Stimulated activated naive CD8-positive, alpha-beta T cell treated with anti-CD3 and anti-CD28 coated beads, Interleukin-15, amount 100 ng/mL, for 72 hours (primary cell): Measurements from ENCODE around the gene VAMP3.
A peak's percentile ranks its signal among the peaks of the same experiment; 100 is the strongest.

Experiments
- ATAC-seq: fragments of 150-1000 bp; cut with Tn5 transposase; 2 replicates; pipeline ENCODE4 v1.10.0; 2021; ENCODE audit warnings: mild to moderate bottlenecking, moderate library complexity
- DNase-seq, 2 donors: peaks; one replicate each; pipeline ENCODE4 v3.0.0; 2021 to 2022
- H3K27ac Mint-ChIP-seq, 2 donors: one replicate each; pipeline ENCODE4 v1.8.0; 2022; ENCODE audit warnings: mild to moderate bottlenecking in 2 of 2, mixed read lengths in 2 of 2, moderate library complexity in 2 of 2
- H3K27me3 Mint-ChIP-seq: one replicate; pipeline ENCODE4 v1.8.0; 2022; ENCODE audit warnings: mixed read lengths
- H3K4me1 Mint-ChIP-seq: one replicate; pipeline ENCODE4 v1.8.0; 2022; ENCODE audit warnings: mild to moderate bottlenecking, mixed read lengths
- H3K4me3 Mint-ChIP-seq, 2 donors: one replicate each; pipeline ENCODE4 v1.8.0; 2022; ENCODE audit warnings: mild to moderate bottlenecking in 2 of 2, mixed read lengths in 2 of 2, moderate library complexity in 1 of 2
- H3K9me3 Mint-ChIP-seq, 2 donors: one replicate each; pipeline ENCODE4 v1.8.0; 2022; ENCODE audit warnings: mixed read lengths in 2 of 2

Gene VAMP3, protein sequence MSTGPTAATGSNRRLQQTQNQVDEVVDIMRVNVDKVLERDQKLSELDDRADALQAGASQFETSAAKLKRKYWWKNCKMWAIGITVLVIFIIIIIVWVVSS

DNA sequence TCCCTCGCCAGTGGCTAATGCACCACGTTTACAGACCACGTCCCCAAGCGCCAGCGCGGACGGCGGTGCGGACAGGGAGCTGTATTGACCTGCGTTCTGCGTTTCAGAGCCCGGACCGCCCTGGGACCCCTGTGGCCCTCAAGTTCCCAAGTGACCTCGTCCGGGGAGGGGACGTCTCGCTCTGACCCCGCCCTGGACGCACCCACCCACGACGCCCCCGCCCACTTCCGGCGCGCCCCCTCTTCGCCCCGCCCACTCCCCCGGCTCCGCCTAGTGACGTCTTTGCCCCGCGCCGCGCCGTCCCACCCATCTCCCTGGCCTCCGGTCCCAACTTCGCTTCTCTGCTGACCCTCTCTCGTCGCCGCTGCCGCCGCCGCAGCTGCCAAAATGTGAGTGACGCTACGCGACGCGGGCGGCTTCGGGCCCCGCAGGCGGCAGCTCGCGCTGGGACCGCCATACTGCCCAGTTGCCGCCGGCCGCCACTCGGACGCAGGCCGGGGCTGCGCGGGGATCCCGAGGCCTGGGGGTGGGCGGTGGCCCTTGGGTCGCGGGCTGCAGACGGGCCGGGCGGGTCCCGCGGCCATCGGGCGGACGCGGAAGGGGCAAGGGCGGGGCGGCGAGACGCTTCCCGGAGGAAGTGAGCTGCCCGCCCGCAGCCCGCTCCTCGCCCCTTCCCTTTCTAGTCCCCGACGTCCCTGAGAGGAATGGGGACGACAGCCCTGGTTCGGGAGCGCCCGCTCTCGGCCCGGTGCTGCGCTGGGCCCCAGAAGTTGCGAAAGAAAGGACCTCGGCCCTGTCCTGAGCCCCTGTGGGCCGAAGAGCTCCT, at the start of gene VAMP3:
VAMP3 (plus strand) TSS at position 300 of the 826 bp plus-strand sequence; CDS start at position 388, 88 bp downstream.
- peak; percentile 82 to 84 for DNase-seq
- peak within 1 kb of the TSS; percentile 91 to 93 for H3K27ac Mint-ChIP-seq
- peaks cover 22% of the 10 kb centered on the region for H3K27me3 Mint-ChIP-seq
- ATAC-seq: peak; percentile 97
- no peaks in the 10 kb centered on the region for H3K9me3 Mint-ChIP-seq
- peaks cover 31% of the 10 kb centered on the region for H3K4me1 Mint-ChIP-seq
- H3K4me3 Mint-ChIP-seq: peak within 1 kb of the TSS; percentile 93 to 98

DNA sequence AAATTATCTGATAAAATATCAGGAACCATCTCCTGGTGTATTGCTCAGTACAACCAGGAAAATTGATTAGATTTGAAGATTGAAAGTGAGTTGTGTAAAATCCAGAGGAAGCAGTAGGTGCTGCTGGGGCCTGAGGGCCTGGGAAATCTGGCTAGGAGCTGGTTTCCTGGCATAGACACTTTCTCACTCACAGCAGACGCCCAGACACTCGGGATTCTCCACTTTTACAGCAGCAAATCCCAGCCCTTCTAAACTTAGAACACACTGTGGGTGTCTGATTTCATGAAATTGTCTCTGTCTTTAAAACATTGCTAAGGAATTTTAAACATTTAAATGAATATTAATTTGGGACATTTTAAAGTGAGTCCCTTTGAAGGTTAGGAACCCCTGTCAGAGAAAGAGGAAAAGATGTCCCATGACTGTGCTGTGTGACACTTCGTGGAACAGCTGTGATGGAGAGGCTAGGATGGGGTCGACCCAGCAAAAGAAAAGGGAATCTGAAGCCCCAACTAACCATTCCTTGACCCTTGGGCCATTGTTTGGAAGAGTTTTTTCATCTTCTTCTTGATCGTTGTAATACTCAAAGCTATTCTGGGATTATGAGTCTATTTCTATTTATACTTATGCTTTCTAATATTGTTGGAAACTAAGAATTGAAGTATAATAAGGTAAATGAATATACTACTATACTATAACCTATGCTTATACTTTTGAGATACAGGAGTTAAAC, 49.0 kb upstream of the VAMP3 start:
- no peak for DNase-seq
- Mint-ChIP-seq H3K9me3 (no peaks in the 10 kb centered on the region), H3K4me1 (peaks cover 5% of the 10 kb centered on the region), H3K27ac (no peak overlapping the region), H3K4me3 (no peak overlapping the region), H3K27me3 (peaks cover 22% of the 10 kb centered on the region)
- ATAC-seq: no peak

DNA sequence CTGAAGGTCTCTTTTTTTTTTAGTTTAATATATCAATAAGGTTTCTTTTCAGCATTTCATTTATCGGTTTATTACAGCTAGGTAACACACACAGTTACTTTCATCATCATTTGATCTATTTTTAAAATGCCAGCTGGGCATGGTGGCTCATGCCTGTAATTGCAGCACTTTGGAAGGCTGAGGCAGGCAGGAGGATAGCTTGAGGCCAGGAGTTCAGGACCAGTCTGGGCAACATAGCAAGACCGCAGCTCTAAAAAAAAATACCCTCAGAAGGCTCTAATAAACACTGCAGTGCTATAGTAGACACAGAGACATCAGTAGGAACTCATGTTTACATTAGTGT, 48.5 kb upstream of the VAMP3 start:
- ATAC-seq (no peak), DNase-seq (no peak)
- Mint-ChIP-seq H3K4me3 (no peak overlapping the region), H3K9me3 (no peaks in the 10 kb centered on the region), H3K27me3 (peaks cover 23% of the 10 kb centered on the region), H3K4me1 (peaks cover 5% of the 10 kb centered on the region), H3K27ac (no peak overlapping the region)

DNA sequence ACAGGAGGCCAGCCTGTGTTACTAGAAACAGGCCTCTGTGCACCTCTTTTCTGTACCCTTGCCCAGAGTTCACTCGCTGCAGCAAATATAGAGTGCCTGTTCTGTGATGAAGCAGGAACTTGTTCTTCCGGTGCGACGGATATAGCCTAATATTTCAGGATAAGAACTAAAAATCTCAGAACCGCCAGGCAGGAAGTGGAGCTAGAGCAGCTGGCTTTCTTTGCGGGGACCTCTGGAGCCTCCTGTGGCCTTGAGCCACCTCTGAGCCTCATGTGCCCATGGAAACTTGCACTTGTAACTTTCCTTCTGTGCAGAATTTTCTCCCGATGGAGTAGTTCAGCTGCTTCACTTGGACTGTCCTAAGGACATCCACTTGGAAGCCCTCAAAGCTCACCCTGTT, 44.5 kb upstream of the VAMP3 start:
- H3K4me1 Mint-ChIP-seq: peaks cover 5% of the 10 kb centered on the region
- no peak for ATAC-seq
- H3K9me3 Mint-ChIP-seq: no peaks in the 10 kb centered on the region
- H3K27ac Mint-ChIP-seq: no peak overlapping the region
- no peak overlapping the region for H3K4me3 Mint-ChIP-seq
- DNase-seq: no peak
- H3K27me3 Mint-ChIP-seq: peaks cover 23% of the 10 kb centered on the region

DNA sequence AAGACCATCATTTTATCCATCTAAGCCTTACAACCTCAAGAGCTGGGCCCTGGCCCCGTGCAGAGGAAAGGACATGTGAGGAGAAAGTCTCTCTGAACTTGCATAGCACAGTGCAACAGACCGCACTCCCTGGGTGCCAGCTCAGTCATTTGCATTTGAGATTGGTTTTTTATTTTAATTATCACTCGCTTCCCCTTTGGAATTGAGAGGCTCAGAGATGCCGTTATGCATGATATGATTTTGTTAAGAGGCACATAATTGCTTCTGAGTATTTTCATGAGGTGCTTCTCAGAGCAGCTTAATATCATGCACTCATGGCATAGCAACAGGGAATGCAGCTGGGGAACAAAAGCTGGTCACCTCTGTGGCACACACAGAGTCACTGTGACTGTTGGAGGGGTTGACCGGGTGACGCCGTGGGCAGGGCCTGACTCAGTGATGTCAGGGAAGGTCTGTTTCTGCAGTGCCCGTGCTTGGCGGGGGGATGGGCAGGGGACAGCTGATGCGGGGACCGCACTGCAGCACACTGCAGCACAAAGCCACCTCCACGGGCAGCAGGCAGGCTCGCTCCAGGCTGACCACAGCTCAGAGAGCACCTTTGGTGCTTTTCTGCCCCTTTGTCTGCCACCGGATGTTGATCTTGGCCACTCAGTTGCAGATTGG, 43.2 kb upstream of the VAMP3 start:
- Mint-ChIP-seq H3K27ac (no peak overlapping the region), H3K4me3 (no peak overlapping the region), H3K9me3 (no peaks in the 10 kb centered on the region), H3K27me3 (peaks cover 30% of the 10 kb centered on the region), H3K4me1 (peaks cover 5% of the 10 kb centered on the region)
- no peak for ATAC-seq
- no peak for DNase-seq

DNA sequence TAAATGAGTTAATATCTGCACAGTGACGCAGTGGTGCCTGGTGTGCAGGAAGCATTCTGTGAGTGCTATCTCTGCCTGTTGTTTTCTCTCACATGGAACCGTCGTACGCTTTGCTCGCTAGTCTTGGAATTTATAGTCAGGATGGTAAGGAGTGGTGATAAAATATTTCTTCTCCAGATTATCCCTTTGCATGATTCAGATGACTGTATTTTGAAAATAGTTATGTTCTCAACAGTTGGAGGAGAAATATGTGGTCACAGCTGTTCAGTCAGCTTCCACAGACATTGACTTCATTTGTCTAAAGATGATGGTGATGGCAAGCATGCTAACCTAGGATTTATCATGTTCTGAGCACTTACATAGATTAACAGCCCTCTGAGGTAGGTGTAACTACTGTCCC, 41.3 kb upstream of the VAMP3 start:
- DNase-seq (no peak), ATAC-seq (no peak)
- Mint-ChIP-seq H3K27me3 (peaks cover 30% of the 10 kb centered on the region), H3K4me3 (no peak overlapping the region), H3K9me3 (no peaks in the 10 kb centered on the region), H3K27ac (no peak overlapping the region), H3K4me1 (peaks cover 5% of the 10 kb centered on the region)

DNA sequence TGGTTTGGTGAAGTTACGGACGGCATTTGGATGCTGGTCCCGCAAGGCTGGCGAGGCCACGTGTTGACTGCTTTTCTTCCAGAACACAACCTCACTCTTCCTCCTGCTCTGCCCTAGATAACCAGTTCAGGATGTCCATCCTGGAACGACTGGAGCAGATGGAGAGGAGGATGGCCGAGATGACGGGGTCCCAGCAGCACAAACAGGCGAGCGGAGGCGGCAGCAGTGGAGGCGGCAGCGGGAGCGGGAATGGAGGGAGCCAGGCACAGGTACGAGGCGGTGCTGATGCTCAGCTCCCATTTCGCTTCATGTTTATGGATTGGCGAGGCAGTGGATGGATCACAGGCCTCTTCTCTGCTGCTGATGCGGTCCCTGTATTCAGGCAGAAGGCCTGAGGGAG, 38.8 kb upstream of the VAMP3 start:
- H3K9me3 Mint-ChIP-seq: no peaks in the 10 kb centered on the region
- no peak overlapping the region for H3K4me3 Mint-ChIP-seq
- DNase-seq: no peak

DNA sequence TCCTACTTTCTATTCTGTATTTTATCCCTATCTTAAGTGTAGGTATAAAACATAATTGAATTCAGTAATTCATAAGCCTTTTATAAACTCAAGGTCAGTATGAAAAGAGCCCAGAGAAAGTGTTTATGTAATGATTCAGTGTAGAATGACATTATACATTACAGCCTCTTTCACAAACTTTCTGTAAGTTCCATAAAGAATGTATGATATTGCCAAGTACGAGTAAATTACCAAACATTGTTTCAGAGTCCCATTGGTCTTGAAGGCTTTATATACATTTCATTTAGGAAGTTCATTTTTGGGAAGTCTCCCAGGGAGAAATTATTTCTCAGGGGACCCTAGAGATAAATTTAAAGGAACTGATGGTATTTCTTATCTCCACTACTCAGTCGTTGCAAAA, 37.8 kb upstream of the VAMP3 start:
- no peaks in the 10 kb centered on the region for H3K9me3 Mint-ChIP-seq
- H3K4me1 Mint-ChIP-seq: no peaks in the 10 kb centered on the region
- peaks cover 38% of the 10 kb centered on the region for H3K27me3 Mint-ChIP-seq
- ATAC-seq: no peak
- H3K27ac Mint-ChIP-seq: no peak overlapping the region
- DNase-seq: no peak
- H3K4me3 Mint-ChIP-seq: no peak overlapping the region

More for the DNA sequence above, 38.8 kb upstream of the VAMP3 start:
- no peak for ATAC-seq
- no peak overlapping the region for H3K27ac Mint-ChIP-seq
- no peaks in the 10 kb centered on the region for H3K4me1 Mint-ChIP-seq
- H3K27me3 Mint-ChIP-seq: peaks cover 36% of the 10 kb centered on the region

DNA sequence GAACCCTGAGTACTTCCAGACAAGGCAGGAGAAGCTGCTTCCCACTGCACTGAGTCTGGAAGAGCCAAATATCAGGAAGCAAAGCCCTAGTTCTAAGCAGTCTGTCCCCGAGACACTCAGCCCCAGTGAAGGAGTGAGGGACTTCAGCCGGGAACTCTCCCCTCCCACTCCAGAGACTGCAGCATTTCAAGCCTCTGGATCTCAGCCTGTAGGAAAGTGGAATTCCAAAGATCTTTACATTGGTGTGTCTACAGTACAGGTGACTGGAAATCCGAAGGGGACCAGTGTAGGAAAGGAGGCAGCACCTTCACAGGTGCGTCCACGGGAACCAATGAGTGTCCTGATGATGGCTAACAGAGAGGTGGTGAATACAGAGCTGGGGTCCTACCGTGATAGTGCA, 33.1 kb upstream of the VAMP3 start:
- ATAC-seq (no peak), DNase-seq (no peak)
- H3K4me1 Mint-ChIP-seq: no peaks in the 10 kb centered on the region
- no peak overlapping the region for H3K4me3 Mint-ChIP-seq
- no peak overlapping the region for H3K27ac Mint-ChIP-seq
- H3K9me3 Mint-ChIP-seq: peaks cover 6 to 8% of the 10 kb centered on the region in 2 donors
- peaks cover 17% of the 10 kb centered on the region for H3K27me3 Mint-ChIP-seq

DNA sequence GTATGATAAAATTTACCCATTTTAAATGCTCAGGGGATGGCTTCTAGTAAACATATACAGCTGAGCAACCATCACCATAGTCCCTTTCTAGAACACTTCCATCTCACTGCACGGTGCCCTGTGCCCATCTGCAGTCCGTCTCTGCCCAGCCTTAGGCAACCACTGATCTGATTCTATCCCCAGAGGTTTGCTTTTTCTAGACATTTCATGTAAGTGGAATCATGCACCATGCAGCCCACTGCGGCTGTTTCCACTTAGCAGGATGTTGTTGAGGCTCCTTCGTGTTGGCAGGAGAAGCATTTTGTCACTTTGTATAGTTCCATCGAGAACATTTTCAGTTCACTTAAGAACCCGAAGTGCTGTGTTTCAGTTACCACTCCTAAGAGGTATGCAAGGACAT, 27.8 kb upstream of the VAMP3 start:
- DNase-seq: no peak
- ATAC-seq: no peak
- H3K4me3 Mint-ChIP-seq: no peak overlapping the region
- no peak overlapping the region for H3K27ac Mint-ChIP-seq
- H3K4me1 Mint-ChIP-seq: no peaks in the 10 kb centered on the region
- H3K27me3 Mint-ChIP-seq: peaks cover under 1% of the 10 kb centered on the region
- peaks cover 6 to 8% of the 10 kb centered on the region in 2 donors for H3K9me3 Mint-ChIP-seq

DNA sequence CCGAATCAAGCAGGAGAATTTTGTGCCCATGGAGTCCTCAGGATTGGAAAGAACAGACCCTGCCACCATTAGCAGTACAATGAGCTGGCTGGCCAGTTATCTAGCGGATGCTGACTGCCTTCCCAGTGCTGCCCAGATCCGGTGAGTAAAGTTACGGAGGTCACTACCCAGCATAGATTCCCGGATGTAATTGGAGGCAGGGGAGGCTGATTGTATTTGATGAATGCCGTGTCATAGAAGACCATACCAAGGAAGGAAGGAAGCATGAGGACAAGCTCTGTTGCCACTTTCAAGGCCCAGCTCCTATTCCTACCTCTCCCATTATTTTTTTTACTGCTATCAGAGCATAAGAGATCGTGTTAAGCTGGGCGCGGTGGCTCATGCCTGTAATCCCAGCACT, 26.2 kb upstream of the VAMP3 start:
- no peak overlapping the region for H3K27ac Mint-ChIP-seq
- ATAC-seq: no peak

DNA sequence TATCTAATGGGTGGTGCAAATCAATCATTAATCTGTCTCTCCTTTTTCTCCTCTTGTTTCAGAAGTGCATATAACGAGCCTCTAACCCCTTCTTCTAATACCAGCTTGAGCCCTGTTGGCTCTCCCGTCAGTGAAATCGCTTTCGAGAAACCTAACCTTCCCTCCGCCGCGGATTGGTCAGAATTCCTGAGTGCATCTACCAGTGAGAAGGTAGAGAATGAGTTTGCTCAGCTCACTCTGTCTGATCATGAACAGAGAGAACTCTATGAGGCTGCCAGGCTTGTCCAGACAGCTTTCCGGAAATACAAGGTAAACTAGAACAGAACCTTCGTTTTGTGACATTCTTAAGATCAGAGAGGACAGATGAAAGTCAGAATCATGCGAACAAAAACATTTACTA, 25.3 kb upstream of the VAMP3 start:
- ATAC-seq (no peak), DNase-seq (no peak)
- Mint-ChIP-seq H3K27me3 (no peaks in the 10 kb centered on the region), H3K27ac (peak overlapping the region in 1 of 2 donors; percentile 26), H3K4me1 (no peaks in the 10 kb centered on the region), H3K9me3 (no peaks in the 10 kb centered on the region), H3K4me3 (no peak overlapping the region)

More for the DNA sequence above, 26.2 kb upstream of the VAMP3 start:
- no peaks in the 10 kb centered on the region for H3K4me1 Mint-ChIP-seq
- no peaks in the 10 kb centered on the region for H3K27me3 Mint-ChIP-seq
- H3K4me3 Mint-ChIP-seq: no peak overlapping the region
- DNase-seq: no peak
- H3K9me3 Mint-ChIP-seq: no peaks in the 10 kb centered on the region

DNA sequence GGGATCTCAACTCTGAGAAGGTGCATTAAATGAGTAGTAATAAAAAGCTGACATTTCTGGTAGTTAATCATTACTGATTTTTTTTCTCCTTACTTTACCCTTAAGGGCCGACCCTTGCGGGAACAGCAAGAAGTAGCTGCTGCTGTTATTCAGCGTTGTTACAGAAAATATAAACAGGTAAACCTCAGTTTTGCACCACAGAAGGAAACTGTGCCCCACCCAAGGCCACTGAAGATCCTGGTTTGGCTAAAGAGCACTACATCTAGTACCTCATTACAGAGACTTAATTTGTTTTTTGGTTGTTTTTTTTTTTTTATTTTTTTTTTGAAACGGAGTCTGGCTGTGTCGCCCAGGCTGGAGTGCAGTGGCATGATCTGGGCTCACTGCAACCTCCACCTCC, 23.5 kb upstream of the VAMP3 start:
- Mint-ChIP-seq H3K27me3 (no peaks in the 10 kb centered on the region), H3K27ac (no peak overlapping the region), H3K4me1 (peaks cover 2% of the 10 kb centered on the region), H3K4me3 (no peak overlapping the region), H3K9me3 (no peaks in the 10 kb centered on the region)
- no peak for ATAC-seq
- no peak for DNase-seq

DNA sequence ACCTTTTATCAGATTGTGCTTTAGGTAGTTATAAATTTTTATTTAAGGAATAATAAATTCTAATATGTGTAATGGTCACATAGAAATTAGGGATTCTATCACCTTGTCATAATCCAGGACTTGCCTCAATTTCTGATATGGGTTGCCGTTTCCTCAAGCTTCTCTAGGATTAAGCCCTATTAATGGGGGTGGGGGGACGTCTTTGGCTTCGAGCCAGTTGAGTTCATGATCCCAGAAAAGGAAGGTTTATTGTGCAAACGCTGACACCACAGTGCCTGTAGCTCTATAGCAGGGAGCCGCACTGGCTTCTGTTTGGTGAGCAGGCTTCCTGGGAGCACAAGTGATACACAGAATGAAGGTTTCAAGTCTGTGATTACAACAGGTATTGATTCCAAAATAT, 22.0 kb upstream of the VAMP3 start:
- ATAC-seq (no peak), DNase-seq (no peak)
- Mint-ChIP-seq H3K27ac (no peak overlapping the region), H3K4me1 (peaks cover 16% of the 10 kb centered on the region), H3K9me3 (no peaks in the 10 kb centered on the region), H3K4me3 (no peak overlapping the region), H3K27me3 (peaks cover 6% of the 10 kb centered on the region)

DNA sequence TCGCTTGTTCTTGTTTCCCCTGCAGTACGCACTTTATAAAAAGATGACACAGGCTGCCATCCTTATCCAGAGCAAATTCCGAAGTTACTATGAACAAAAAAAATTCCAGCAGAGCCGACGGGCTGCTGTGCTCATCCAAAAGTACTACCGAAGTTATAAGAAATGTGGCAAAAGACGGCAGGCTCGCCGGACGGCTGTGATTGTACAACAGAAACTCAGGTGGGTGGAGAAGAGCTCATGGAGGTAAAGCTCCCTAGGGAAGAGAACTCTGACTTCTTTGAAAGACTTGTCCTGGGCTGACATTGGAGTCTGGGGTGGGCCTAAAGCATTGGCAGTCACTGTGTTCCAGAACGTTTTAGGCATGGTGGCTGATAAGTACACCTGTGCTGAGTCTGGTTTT, 19.9 kb upstream of the VAMP3 start:
- DNase-seq (no peak), ATAC-seq (no peak)
- Mint-ChIP-seq H3K9me3 (no peaks in the 10 kb centered on the region), H3K4me1 (peaks cover 19% of the 10 kb centered on the region), H3K4me3 (no peak overlapping the region), H3K27ac (no peak overlapping the region), H3K27me3 (peaks cover 10% of the 10 kb centered on the region)
